B cell (primary cell): ENCODE data around the gene METTL17.

Experiments
- CTCF ChIP-seq: fragments of 200-600 bp; IDR thresholded peaks from one replicate; pipeline ENCODE4 v1.8.0; 2022; ENCODE audit warnings: antibody characterized with exemption, mild to moderate bottlenecking
- EZH2 ChIP-seq: IDR thresholded peaks from 2 replicates; pipeline ENCODE4 v1.6.1; 2012; ENCODE audit warnings: borderline replicate concordance, low read depth, mild to moderate bottlenecking, moderate library complexity, low read length; ENCODE audit not compliant: insufficient read depth, poor library complexity, severe bottlenecking

- TF ChIP-seq CTCF (no peak), EZH2 (no peak)
Measured at GRCh38 chr14:20973501-20973900, 16.3 kb upstream of the METTL17 start.
